K562 (cell line): Measurements from ENCODE around the gene ULK2. TPM values are rescaled to one million over a fixed set of nuclear protein-coding genes. Genes with fewer than 3 reads are reported as not detected.

ENCODE experiments used
- ATAC-seq: fragments of 200-7000 bp; cut with Tn5 transposase; 3 replicates; pipeline ENCODE4 v1.9.1; 2020; ENCODE audit warnings: moderate library complexity
- BruUV-seq: library from RNA; stranded (reverse); fragments of 400-500 nt; replicated peaks from 2 replicates; lab custom pipeline; 2021; lab: Mats Ljungman, UMichigan
- CTCF ChIA-PET: fragments of 300-600 bp; formaldehyde crosslinking; extraction: SDS; loops from one replicate; lab custom pipeline; 2021; ENCODE audit warnings: low intra/inter-chr PET ratio; lab: Yijun Ruan, JAX
- POLR2A ChIA-PET: fragments of 300-600, 350-650 bp; sonication (Branson Sonifier 250); formaldehyde crosslinking; extraction: SDS; loops from one replicate; lab custom pipeline; 2021; ENCODE audit warnings: antibody characterized with exemption, inconsistent platforms; lab: Yijun Ruan, JAX
- DNase-seq, 4 experiments: peaks; one replicate each; pipeline versions ENCODE4 v3.0.0 to v3.0.0-alpha.2; 2011 to 2018; ENCODE audit warnings: low spot score in 3 of 4, mixed read lengths in 3 of 4; ENCODE audit errors: extremely low read depth in 1 of 4
- FAIRE-seq: peaks from 2 replicates; lab custom pipeline; 2011; peaks lifted over from hg19 to GRCh38; lab: Jason Lieb, UNC
- H2AFZ ChIP-seq: 2 replicates; pipeline ENCODE4 v1.6.0; 2011; ENCODE audit warnings: low read depth, low read length, control low read depth, inconsistent platforms
- H3K27ac ChIP-seq: fragments of 200-600 bp; 3 replicates; pipeline ENCODE4 v1.8.0; 2011; ENCODE audit warnings: low read depth, mild to moderate bottlenecking, control low read depth, inconsistent platforms, low read length, moderate library complexity, mixed read lengths; ENCODE audit errors: extremely low read depth
- H3K27me3 ChIP-seq, 2 experiments: fragments of 300-600 bp in 1 of 2; 2 replicates in 1 of 2; 3 replicates in 1 of 2; pipeline versions ENCODE4 v1.6.0 to v1.8.0; 2011; ENCODE audit warnings: inconsistent platforms in 2 of 2, low read length in 2 of 2, mild to moderate bottlenecking in 1 of 2, mixed read lengths in 1 of 2, moderate library complexity in 1 of 2; ENCODE audit not compliant: control insufficient read depth in 2 of 2, insufficient read depth in 2 of 2
- H3K36me3 ChIP-seq: fragments of 300-600 bp; 3 replicates; pipeline ENCODE4 v1.8.0; 2011; ENCODE audit warnings: mild to moderate bottlenecking, low read length, inconsistent platforms; ENCODE audit not compliant: control insufficient read depth, insufficient read depth
- H3K4me1 ChIP-seq, 2 experiments: fragments of 200-600 bp in 1 of 2; replicated peaks in 1 of 2; 2 replicates in 1 of 2; 3 replicates in 1 of 2; pipeline versions ENCODE4 v1.5.1 to v1.8.0; 2011; ENCODE audit warnings: inconsistent platforms in 2 of 2, low read length in 2 of 2, mild to moderate bottlenecking in 1 of 2, mixed read lengths in 1 of 2, moderate library complexity in 1 of 2; ENCODE audit not compliant: control insufficient read depth in 2 of 2, insufficient read depth in 2 of 2
- H3K4me2 ChIP-seq: 2 replicates; pipeline ENCODE4 v1.6.1; 2011; ENCODE audit warnings: low read length, control low read depth, inconsistent platforms, mixed read lengths; ENCODE audit not compliant: insufficient read depth
- H3K4me3 ChIP-seq: fragments of 200-600 bp; sonication (generic), shearing (Covaris generic); 2 replicates; pipeline ENCODE4 v1.5.1; 2016; ENCODE audit warnings: control low read depth, inconsistent platforms
- H3K79me2 ChIP-seq: fragments of 200-600 bp; 3 replicates; pipeline ENCODE4 v1.8.0; 2011; ENCODE audit warnings: low read length, inconsistent platforms; ENCODE audit not compliant: control insufficient read depth, insufficient read depth
- H3K9ac ChIP-seq, 2 experiments: 2 replicates each; pipeline versions ENCODE4 v1.6.0 to v1.6.1; 2011; ENCODE audit warnings: low read depth in 2 of 2, low read length in 2 of 2, control low read depth in 1 of 2, inconsistent platforms in 1 of 2, mild to moderate bottlenecking in 1 of 2, mixed read lengths in 1 of 2; ENCODE audit not compliant: insufficient read depth in 1 of 2
- H3K9me1 ChIP-seq: one replicate; pipeline ENCODE4 v1.6.0; 2011; ENCODE audit warnings: inconsistent platforms, mild to moderate bottlenecking, low read length, moderate library complexity; ENCODE audit not compliant: control insufficient read depth, insufficient read depth
- H3K9me3 ChIP-seq: replicated peaks from 2 replicates; pipeline ENCODE4 v1.5.1; 2011; ENCODE audit warnings: low read depth, low read length, inconsistent platforms; ENCODE audit not compliant: control insufficient read depth, insufficient read depth
- H4K20me1 ChIP-seq: replicated peaks from 2 replicates; pipeline ENCODE4 v1.6.1; 2011; ENCODE audit warnings: low read length, inconsistent platforms, mixed read lengths; ENCODE audit not compliant: control insufficient read depth, insufficient read depth
- CC2D1A ChIP-seq: fragments of 450-650 bp; IDR thresholded peaks from 2 replicates; pipeline ENCODE4 v1.6.1; 2017; ENCODE audit warnings: mild to moderate bottlenecking
- CEBPB ChIP-seq: fragments of 450-650 bp; IDR thresholded peaks from 2 replicates; pipeline ENCODE4 v1.6.1; 2016; ENCODE audit warnings: missing genetic modification characterization, missing compliant biosample characterization
- DMBX1 ChIP-seq: fragments of 250-450 bp; sonication (Bioruptor Pico); IDR thresholded peaks from 2 replicates; pipeline ENCODE4 v1.8.0; 2022; ENCODE audit warnings: inconsistent platforms, mild to moderate bottlenecking, moderate library complexity, borderline replicate concordance
- GATAD2A ChIP-seq: fragments of 450-650 bp; IDR thresholded peaks from 2 replicates; pipeline ENCODE4 v1.6.1; 2017
- KLF6 ChIP-seq: fragments of 250-450 bp; sonication (Bioruptor Pico); IDR thresholded peaks from 2 replicates; pipeline ENCODE4 v1.4.0; 2020; ENCODE audit warnings: mild to moderate bottlenecking, moderate library complexity, borderline replicate concordance
- MAFK ChIP-seq: IDR thresholded peaks from 2 replicates; pipeline ENCODE4 v1.6.1; 2011; ENCODE audit warnings: low read length, improper control_type of control experiment
- MED1 ChIP-seq: sonication (generic); formaldehyde crosslinking; IDR thresholded peaks from 2 replicates; pipeline ENCODE4 v1.8.1; 2023; ENCODE audit warnings: missing genetic modification reagents, borderline replicate concordance
- NFRKB ChIP-seq: fragments of 450-650 bp; IDR thresholded peaks from 2 replicates; pipeline ENCODE4 v1.6.1; 2016; ENCODE audit warnings: low read depth
- PHF20 ChIP-seq: fragments of 450-650 bp; IDR thresholded peaks from 2 replicates; pipeline ENCODE4 v1.6.1; 2018; ENCODE audit not compliant: partially characterized antibody
- POLR2AphosphoS5 ChIP-seq: IDR thresholded peaks from 2 replicates; pipeline ENCODE4 v1.6.1; 2011; ENCODE audit warnings: mild to moderate bottlenecking, low read depth, low read length, moderate library complexity; ENCODE audit not compliant: control insufficient read depth, insufficient read depth
- RCOR1 ChIP-seq, 2 experiments: IDR thresholded peaks; 2 replicates each; pipeline ENCODE4 v1.6.1; 2012; ENCODE audit warnings: low read depth in 2 of 2, low read length in 2 of 2, borderline replicate concordance in 1 of 2, improper control_type of control experiment in 1 of 2
- STAG1 ChIP-seq: sonication (generic); formaldehyde crosslinking; IDR thresholded peaks from 2 replicates; pipeline ENCODE4 v1.5.0; 2020; ENCODE audit warnings: missing genetic modification reagents, borderline replicate concordance
- U2AF1 ChIP-seq: fragments of 200-400 bp; formaldehyde crosslinking; optimal IDR thresholded peaks from 2 replicates; pipeline ENCODE3; 2017; ENCODE audit warnings: mild to moderate bottlenecking, low read depth, low read length, moderate library complexity
- ZC3H4 ChIP-seq: sonication (generic); formaldehyde crosslinking; IDR thresholded peaks from 2 replicates; pipeline ENCODE4 v1.9.0; 2021; ENCODE audit warnings: missing genetic modification reagents, borderline replicate concordance
- ZNF174 ChIP-seq: fragments of 250-450 bp; sonication (Bioruptor Pico); IDR thresholded peaks from 2 replicates; pipeline ENCODE4 v1.4.0; 2020; ENCODE audit warnings: mild to moderate bottlenecking
- ZNF184 ChIP-seq: sonication (generic); formaldehyde crosslinking; IDR thresholded peaks from 2 replicates; pipeline ENCODE4 v1.5.0; 2020; ENCODE audit warnings: missing genetic modification reagents
- ZNF274 ChIP-seq: IDR thresholded peaks from 2 replicates; pipeline ENCODE4 v1.6.1; 2011; ENCODE audit warnings: low read depth, mild to moderate bottlenecking, low read length, moderate library complexity, borderline replicate concordance
- ZNF277 ChIP-seq: fragments of 250-450 bp; sonication (Bioruptor Pico); IDR thresholded peaks from 2 replicates; pipeline ENCODE4 v1.8.0; 2022; ENCODE audit warnings: inconsistent platforms, mild to moderate bottlenecking, moderate library complexity, borderline replicate concordance
- ZNF583 ChIP-seq: fragments of 250-450 bp; sonication (Bioruptor Pico); IDR thresholded peaks from 2 replicates; pipeline ENCODE4 v1.4.0; 2020
- ZNF780A ChIP-seq: fragments of 250-450 bp; sonication (Bioruptor Pico); IDR thresholded peaks from 2 replicates; pipeline ENCODE4 v1.5.0; 2021; ENCODE audit warnings: mild to moderate bottlenecking
- ZNF79 ChIP-seq: fragments of 250-450 bp; sonication (Bioruptor Pico); IDR thresholded peaks from 2 replicates; pipeline ENCODE4 v1.4.0; 2020; ENCODE audit warnings: low read depth, mild to moderate bottlenecking, moderate library complexity
- WGBS: fragments of 100-300 bp; shearing (Covaris generic); methylation state at CpG from one replicate; pipeline ENCODE4 v1.1.6; 2016; ENCODE audit warnings: low coverage, mixed read lengths; ENCODE audit not compliant: insufficient coverage; ENCODE audit errors: missing lambda C conversion rate; 5-methylcytosine and 5-hydroxymethylcytosine counted together
- in situ Hi-C: fragments of 300-500 bp; cut with MboI; formaldehyde crosslinking; loops from 4 replicates; pipeline ENCODE4 v1.15.0; 2018; ENCODE audit warnings: inconsistent platforms, mixed read lengths
- intact Hi-C: fragments of 100-400 bp; cut with micrococcal nuclease; formaldehyde crosslinking; loops from 2 replicates; pipeline ENCODE4 v1.14.2; 2022
- polyA plus RNA-seq, 8 experiments: library from polyadenylated mRNA; depleted of rRNA in 4 of 8; stranded (reverse) in 5 of 8; unstranded in 3 of 8; fragments of >200 nt; fragmentation: Nextera tagmentation in 2 of 8; fragmentation: Illumina TruSeq in 1 of 8; extraction: Ambion mirVana in 2 of 8; extraction: Trizol in 1 of 8; gene quantifications; 2 replicates each; pipeline versions ENCODE4 v1.2.1 to v1.2.3, GENCODE V29; 2011 to 2014; ENCODE audit warnings: inconsistent platforms in 1 of 8, missing spikeins in 1 of 8
- total RNA-seq, 7 experiments: library from RNA; depleted of rRNA in 6 of 7; stranded (reverse); fragments of >200 nt in 6 of 7; fragmentation: Illumina TruSeq in 2 of 7; extraction: Trizol in 2 of 7; gene quantifications; 2 replicates each; pipeline versions ENCODE4 v1.2.1 to v1.2.3, GENCODE V29; 2011 to 2021; ENCODE audit warnings: low replicate concordance in 1 of 7

The ULK2 gene
- total and polyA plus RNA-seq, 9 of the 15 experiments (the other 6 are each of a cell fraction or from before 2014, with no cell fraction given) = 0.01 to 0.18 (median 0.07) TPM; not detected in 5

DNA sequence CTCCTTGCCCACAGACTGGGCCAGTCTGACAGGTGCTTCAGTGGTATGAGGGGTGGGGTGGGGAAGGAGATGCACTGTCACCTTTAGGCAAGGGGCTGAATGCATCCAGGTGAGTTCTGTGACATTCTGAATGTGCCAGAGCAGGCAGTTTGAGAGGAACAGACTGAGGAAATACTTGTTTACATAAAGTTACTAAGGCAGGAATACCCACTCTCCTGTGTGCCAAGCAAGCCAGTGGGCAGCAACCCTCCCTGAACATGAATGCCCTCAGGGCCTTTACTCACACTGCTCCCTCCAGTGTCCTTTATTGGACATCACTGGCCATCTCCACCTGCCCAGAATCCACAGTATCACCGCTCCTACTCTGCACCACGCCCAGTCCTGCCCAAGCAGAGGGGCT is 33.1 kb upstream of the ULK2 start (continued):
- no peak for TF ChIP-seq POLR2AphosphoS5
- TF ChIP-seq, all 486 proteins: peak for 0

DNA sequence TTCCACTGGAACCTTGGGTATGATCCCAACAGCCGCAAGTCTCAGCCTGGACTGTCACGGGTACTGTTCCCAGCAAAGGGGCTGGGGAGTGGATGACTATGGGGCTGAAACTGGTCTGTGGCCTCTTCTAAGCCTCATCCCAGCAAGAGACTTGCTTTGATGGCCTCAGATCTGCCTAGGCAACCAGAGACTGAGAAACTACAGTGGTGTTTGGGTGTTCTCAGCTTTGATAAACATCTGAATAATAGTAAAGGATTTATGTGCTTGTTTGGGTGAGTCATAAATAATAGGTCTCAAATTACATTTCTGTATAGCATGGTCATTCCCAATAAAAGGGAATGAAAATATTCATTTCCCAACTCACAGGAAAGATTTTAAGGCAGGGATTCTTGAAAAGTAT is 30.2 kb upstream of the ULK2 start:
- H3K79me2 ChIP-seq = no peaks in the 10 kb centered on the region
- intact Hi-C loops (no loop called here), in situ Hi-C loops (no loop called here)
- no peaks in the 10 kb centered on the region for H3K9me3 ChIP-seq
- H4K20me1 ChIP-seq = no peaks in the 10 kb centered on the region
- H2AFZ ChIP-seq = no peak overlapping the region
- H3K9ac ChIP-seq = no peak overlapping the region
- BruUV-seq = no TSS peak
- WGBS = 21% methylated on average over 2 of the region's 2 CpGs
- TF ChIP-seq PHF20 (no peak), ZC3H4 (CRISPR knock-in tag) (no peak), ZNF277 (CRISPR knock-in tag) (no peak), CEBPB (tag) (no peak), ZNF184 (CRISPR knock-in tag) (no peak), STAG1 (CRISPR knock-in tag) (no peak), NFRKB (no peak), MED1 (no peak), DMBX1 (CRISPR knock-in tag) (no peak), ZNF79 (no peak), ZNF583 (CRISPR knock-in tag) (no peak), U2AF1 (no peak), ZNF174 (CRISPR knock-in tag) (no peak), KLF6 (no peak), MAFK (no peak), CC2D1A (no peak), ZNF274 (no peak), RCOR1 (IDR thresholded peaks at IDR 0.05; ENCODE audit: borderline replicate concordance in 1 of 2, low read depth in 2 of 2, low read length in 2 of 2) (no peak), GATAD2A (no peak), ZNF780A (no peak)
- peaks cover 0 to 1% of the 10 kb centered on the region in 2 experiments; a peak in 1 of 5 replicates for H3K27me3 ChIP-seq
- ATAC-seq = no peak; the same call in 2 of the 3 replicates
- no peaks in the 10 kb centered on the region for H3K9me1 ChIP-seq
- FAIRE-seq = no peak
- H3K36me3 ChIP-seq = no peaks in the 10 kb centered on the region
- no peak overlapping the region for H3K4me3 ChIP-seq
- no peak overlapping the region for H3K27ac ChIP-seq
- H3K4me1 ChIP-seq = no peaks in the 10 kb centered on the region
- ChIA-PET CTCF (no interaction called here), POLR2A (no interaction called here)
- DNase-seq = no peak
- no peak overlapping the region for H3K4me2 ChIP-seq
